Ovary (tissue), 9 donors: ENCODE results near the gene ARHGEF1. TPM values are rescaled to one million over a fixed set of nuclear protein-coding genes. Genes with fewer than 3 reads are reported as not detected.
"Not testable (repeated sequence)": the region's sequence is repeated elsewhere in the genome, so short reads cannot be mapped to it uniquely, and the experiment has no call there.

Experiments
- DNase-seq, 5 donors: peaks; one replicate each; pipeline ENCODE4 v3.0.0-alpha.2; 2019 to 2020
- H3K27ac ChIP-seq, 2 donors: fragments of 200-600 bp; one replicate each; pipeline versions ENCODE4 v1.5.1 to v1.8.0; 2019 to 2022
- H3K27me3 ChIP-seq: fragments of 200-600 bp; one replicate; pipeline ENCODE4 v1.8.0; 2022
- H3K36me3 ChIP-seq: fragments of 200-600 bp; sonication (generic); one replicate; pipeline ENCODE4 v1.5.1; 2019
- H3K4me1 ChIP-seq: one replicate; pipeline ENCODE4 v1.8.1; 2013; ENCODE audit warnings: mild to moderate bottlenecking, moderate library complexity; ENCODE audit not compliant: insufficient read depth
- H3K4me3 ChIP-seq: fragments of 200-600 bp; sonication (generic); one replicate; pipeline ENCODE4 v1.5.1; 2017
- H3K9me3 ChIP-seq, 2 donors: fragments of 200-600 bp in 1 of 2; sonication (generic) in 1 of 2; one replicate each; pipeline versions ENCODE4 v1.5.1 to v1.8.1; 2013 to 2019; ENCODE audit warnings: mild to moderate bottlenecking in 1 of 2, moderate library complexity in 1 of 2
- EP300 ChIP-seq: sonication (generic); formaldehyde crosslinking; IDR thresholded peaks from one replicate; pipeline ENCODE4 v1.6.1; 2017; ENCODE audit warnings: antibody characterized with exemption
- POLR2A ChIP-seq: fragments of 450-650 bp; IDR thresholded peaks from one replicate; pipeline ENCODE4 v1.6.1; 2017; ENCODE audit warnings: antibody characterized with exemption, mild to moderate bottlenecking, moderate library complexity
- WGBS, 3 donors: extraction: QIAGEN DNeasy Blood & Tissue Kit in 1 of 3; methylation state at CpG; one replicate each; pipeline versions ENCODE4 v1.1.5 to v1.1.7; 2013 to 2017; 5-methylcytosine and 5-hydroxymethylcytosine counted together
- intact Hi-C, 4 donors: fragments of 100-400 bp; cut with DNase I; formaldehyde crosslinking; loops; one replicate each; pipeline versions ENCODE4 v1.11.0 to v1.15.1; 2022 to 2023
- polyA plus RNA-seq, 2 donors: library from polyadenylated mRNA; stranded (reverse); fragments of 200-250 nt in 1 of 2; fragments of 350-450 nt in 1 of 2; fragmentation: Illumina TruSeq in 1 of 2; extraction: RNeasy Lipid Tissue Mini Kit (QIAGEN cat#74804) in 1 of 2; gene quantifications; one replicate each; pipeline ENCODE4 v1.2.3, GENCODE V29; 2013 to 2014
- total RNA-seq, 7 donors: library from RNA; depleted of rRNA in 2 of 7; stranded (reverse); fragments of >200 nt in 2 of 7; fragmentation: NEBNext Ultra II Directional in 3 of 7; extraction: Animal tissue kit (Norgen Biotek cat#: 25700) in 3 of 7; gene quantifications; one replicate each; pipeline versions ENCODE4 v1.1.0 to v1.2.4, GENCODE V29; 2016 to 2023
- TF ChIP-seq, protein P1 (sequence below), 3 donors: fragments of 450-650 bp in 2 of 3; fragments of 200-600 bp in 1 of 3; IDR thresholded peaks; one replicate each; pipeline versions ENCODE4 v1.5.1 to v1.8.0; 2016 to 2022; ENCODE audit warnings: antibody characterized with exemption in 3 of 3, mild to moderate bottlenecking in 1 of 3
- donor health status: DM: no; HTN: no; CAD: no; lungs with moderate emphysema.
- donor health status: DM: no; HTN: no; CAD: no.
- donor health status: Bipolar disorder and iron deficiency.
- donor health status: DM: yes; HTN: yes; CAD: no.
- donor health status: DM: no; HTN: no; CAD: no.
- donor health status: DM: yes; HTN: yes; CAD: no.

Gene ARHGEF1
- total and polyA plus RNA-seq, 9 donors: 7.9 to 97.5 (median 56.6) TPM

DNA sequence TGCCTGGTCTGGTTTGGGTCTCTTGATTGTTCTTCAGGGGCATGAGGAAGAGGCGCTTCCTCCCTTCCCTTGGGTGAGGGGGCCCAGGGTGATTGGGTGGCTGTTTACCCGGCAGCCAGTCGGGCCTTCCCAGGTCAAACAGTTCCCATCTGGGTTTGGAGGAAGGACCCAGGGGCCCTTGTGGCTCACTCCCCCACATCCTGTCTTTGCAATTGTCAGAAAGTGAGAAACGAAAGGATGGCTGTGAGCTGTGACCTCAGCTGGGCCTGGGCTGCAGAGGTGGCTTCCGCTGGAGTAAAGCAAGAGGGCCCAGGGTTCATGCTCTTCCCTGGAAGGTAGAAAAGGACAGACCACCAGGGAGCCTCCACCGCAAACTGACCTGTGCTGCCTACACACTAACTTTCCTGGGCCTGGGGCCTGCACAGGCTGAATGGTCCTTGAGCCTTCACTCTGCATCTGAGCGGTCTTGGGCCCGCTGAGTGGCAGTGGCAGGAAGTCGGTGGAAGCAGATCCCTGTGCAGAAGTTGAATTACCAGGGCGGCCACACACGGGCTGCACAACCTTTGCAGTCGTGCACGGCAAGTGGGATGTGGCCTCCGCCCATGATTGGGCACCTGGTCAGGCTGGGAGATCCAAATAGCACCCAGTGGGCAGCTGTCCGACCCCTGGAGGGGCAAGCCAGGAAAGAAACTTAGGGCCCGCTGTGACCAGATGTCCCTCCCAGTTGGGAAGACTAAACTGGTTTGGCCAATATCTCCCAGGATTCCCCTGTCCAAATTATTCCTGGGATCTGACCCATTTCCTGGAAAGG lies 11.2 kb upstream of the ARHGEF1 start:
- DNase-seq: no peak
- no peaks in the 10 kb centered on the region for H3K27me3 ChIP-seq
- H3K36me3 ChIP-seq: no peaks in the 10 kb centered on the region
- H3K4me1 ChIP-seq: no peaks in the 10 kb centered on the region
- WGBS, 3 donors: 49 to 56% (median 55%) methylated on average over 16 of the region's 16 CpGs
- H3K9me3 ChIP-seq: no peaks in the 10 kb centered on the region
- no peak overlapping the region for H3K27ac ChIP-seq
- TF ChIP-seq EP300 (no peak), POLR2A (no peak)
- TF ChIP-seq, protein P1, sequence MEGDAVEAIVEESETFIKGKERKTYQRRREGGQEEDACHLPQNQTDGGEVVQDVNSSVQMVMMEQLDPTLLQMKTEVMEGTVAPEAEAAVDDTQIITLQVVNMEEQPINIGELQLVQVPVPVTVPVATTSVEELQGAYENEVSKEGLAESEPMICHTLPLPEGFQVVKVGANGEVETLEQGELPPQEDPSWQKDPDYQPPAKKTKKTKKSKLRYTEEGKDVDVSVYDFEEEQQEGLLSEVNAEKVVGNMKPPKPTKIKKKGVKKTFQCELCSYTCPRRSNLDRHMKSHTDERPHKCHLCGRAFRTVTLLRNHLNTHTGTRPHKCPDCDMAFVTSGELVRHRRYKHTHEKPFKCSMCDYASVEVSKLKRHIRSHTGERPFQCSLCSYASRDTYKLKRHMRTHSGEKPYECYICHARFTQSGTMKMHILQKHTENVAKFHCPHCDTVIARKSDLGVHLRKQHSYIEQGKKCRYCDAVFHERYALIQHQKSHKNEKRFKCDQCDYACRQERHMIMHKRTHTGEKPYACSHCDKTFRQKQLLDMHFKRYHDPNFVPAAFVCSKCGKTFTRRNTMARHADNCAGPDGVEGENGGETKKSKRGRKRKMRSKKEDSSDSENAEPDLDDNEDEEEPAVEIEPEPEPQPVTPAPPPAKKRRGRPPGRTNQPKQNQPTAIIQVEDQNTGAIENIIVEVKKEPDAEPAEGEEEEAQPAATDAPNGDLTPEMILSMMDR (IDR thresholded peaks at IDR 0.05): no peak
- no peak overlapping the region for H3K4me3 ChIP-seq
- intact Hi-C loops: no loop called here

- WGBS, 3 donors: 82 to 87% (median 86%) methylated on average over 12 of the region's 12 CpGs
- intact Hi-C loops: no loop called here
- no peaks in the 10 kb centered on the region for H3K27me3 ChIP-seq
- no peaks in the 10 kb centered on the region for H3K4me1 ChIP-seq
- no peak overlapping the region for H3K4me3 ChIP-seq
- TF ChIP-seq POLR2A (no peak), EP300 (no peak)
- TF ChIP-seq, protein P1 (IDR thresholded peaks at IDR 0.05): no peak
- H3K9me3 ChIP-seq: no peaks in the 10 kb centered on the region
- DNase-seq: no peak
- no peaks in the 10 kb centered on the region for H3K36me3 ChIP-seq
- no peak overlapping the region for H3K27ac ChIP-seq
Observed at GRCh38 chr19:41872384-41872774, 10.6 kb upstream of the ARHGEF1 start.

DNA sequence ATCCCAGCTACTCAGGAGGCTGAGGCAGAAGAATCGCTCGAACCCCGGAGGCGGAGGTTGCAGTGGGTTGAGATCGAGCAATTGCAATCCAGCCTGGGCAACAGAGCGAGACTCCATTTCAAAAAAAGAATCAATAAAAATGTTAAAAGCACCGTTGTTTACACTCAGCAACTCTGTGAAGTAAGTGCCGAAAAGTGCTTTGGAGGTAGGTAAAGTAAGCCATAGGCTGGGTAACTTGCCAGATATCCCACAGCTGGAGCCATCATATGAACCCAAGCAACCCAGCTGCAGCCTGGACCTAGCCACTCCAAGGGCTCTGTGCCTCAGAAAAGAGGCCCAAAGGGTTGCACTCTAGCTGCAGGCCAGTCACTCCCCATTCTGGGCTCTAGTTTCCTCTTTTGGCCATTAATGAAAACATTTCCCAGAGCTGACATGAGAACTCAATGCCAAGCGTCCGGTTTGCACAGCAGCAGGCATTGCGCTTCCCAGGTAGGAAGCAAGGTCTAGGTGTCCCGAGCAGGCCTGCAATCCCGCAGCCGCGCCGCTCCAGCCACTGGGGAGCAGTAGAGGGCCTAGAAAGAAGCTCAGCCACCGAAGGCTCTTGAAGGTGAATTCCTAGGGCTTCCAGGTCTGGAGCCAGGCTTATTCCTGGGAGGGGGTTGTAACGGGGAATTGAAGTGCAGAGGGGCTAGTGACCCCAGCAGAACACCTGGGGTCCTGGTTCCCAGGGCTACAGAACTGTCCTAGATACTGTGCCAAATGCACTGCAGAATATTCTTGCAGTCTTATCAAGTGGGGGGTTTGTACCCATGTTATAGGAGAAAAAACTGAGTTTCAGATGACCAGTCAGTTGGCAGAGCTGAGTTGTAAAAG lies 10.0 kb upstream of the ARHGEF1 start:
- 48 to 53% (median 49%) methylated on average over 18 of the region's 18 CpGs for WGBS, 3 donors
- Histone ChIP-seq H3K4me1 (no peaks in the 10 kb centered on the region), H3K27me3 (no peaks in the 10 kb centered on the region), H3K4me3 (no peak overlapping the region), H3K36me3 (no peaks in the 10 kb centered on the region), H3K27ac (no peak overlapping the region), H3K9me3 (no peaks in the 10 kb centered on the region)
- TF ChIP-seq, protein P1 (IDR thresholded peaks at IDR 0.05): peak in 1 of 3 donors; percentile 4
- TF ChIP-seq POLR2A (no peak), EP300 (no peak)
- DNase-seq: peak in 1 of 5 donors; percentile 59
- intact Hi-C loops: no loop called here

- intact Hi-C loops, H3K27ac ChIP-seq, H3K4me1 ChIP-seq, H3K9me3 ChIP-seq, H3K27me3 ChIP-seq, H3K4me3 ChIP-seq, H3K36me3 ChIP-seq, DNase-seq: not testable (repeated sequence)
- WGBS, 3 donors: 78 to 88% (median 78%) methylated on average over 3 of the region's 3 CpGs
Observed at GRCh38 chr19:41875973-41876372, 7.0 kb upstream of the ARHGEF1 start.
